Panc1 (cell line): Measurements from ENCODE around the gene CLCN4. TPM values are rescaled to one million over a fixed set of nuclear protein-coding genes. Genes with fewer than 3 reads are reported as not detected.

ENCODE experiments used
- ATAC-seq: fragments of 200-7000 bp; cut with Tn5 transposase; 2 replicates; pipeline ENCODE4 v1.9.1; 2020; ENCODE audit warnings: mild to moderate bottlenecking, moderate library complexity
- BruUV-seq: library from RNA; stranded (reverse); fragments of 400-500 nt; replicated peaks from 2 replicates; lab custom pipeline; 2021; lab: Mats Ljungman, UMichigan
- CTCF ChIA-PET: fragments of 300-600 bp; sonication (Branson Sonifier 250); formaldehyde crosslinking; loops from one replicate; lab custom pipeline; 2022; ENCODE audit warnings: antibody characterized with exemption; lab: Charles Lee
- POLR2A ChIA-PET: fragments of 300-600 bp; sonication (Branson Sonifier 250); formaldehyde crosslinking; loops from one replicate; lab custom pipeline; 2022; ENCODE audit warnings: antibody characterized with exemption; lab: Charles Lee
- DNase-seq: peaks from one replicate; pipeline ENCODE4 v3.0.0-alpha.2; 2010; ENCODE audit warnings: low read depth, low spot score
- H3K27ac ChIP-seq: 2 replicates; pipeline ENCODE4 v1.5.1; 2011; ENCODE audit warnings: mild to moderate bottlenecking, low read length, inconsistent platforms
- H3K27me3 ChIP-seq: fragments of 200-500 bp; sonication (Bioruptor generic); 2 replicates; pipeline ENCODE4 v1.6.0; 2014; ENCODE audit warnings: low read length, inconsistent platforms; ENCODE audit not compliant: control insufficient read depth, insufficient read depth
- H3K36me3 ChIP-seq: fragments of 200-500 bp; sonication (Bioruptor generic); 2 replicates; pipeline ENCODE4 v1.5.1; 2014; ENCODE audit warnings: inconsistent platforms, mild to moderate bottlenecking, low read length, moderate library complexity; ENCODE audit not compliant: control insufficient read depth, insufficient read depth
- H3K4me1 ChIP-seq: 2 replicates; pipeline ENCODE4 v1.5.1; 2011; ENCODE audit warnings: inconsistent platforms, mild to moderate bottlenecking, low read length, moderate library complexity; ENCODE audit not compliant: control insufficient read depth, insufficient read depth
- H3K4me3 ChIP-seq, 2 experiments: 2 replicates each; pipeline ENCODE4 v1.5.1; 2011 to 2012; ENCODE audit warnings: low read depth in 2 of 2, low read length in 2 of 2, mild to moderate bottlenecking in 2 of 2, inconsistent platforms in 1 of 2, moderate library complexity in 1 of 2
- H3K9me3 ChIP-seq: fragments of 200-500 bp; sonication (Bioruptor generic); 2 replicates; pipeline ENCODE4 v1.5.1; 2014; ENCODE audit warnings: low read depth, mild to moderate bottlenecking, inconsistent platforms, low read length, moderate library complexity; ENCODE audit not compliant: control insufficient read depth, insufficient read depth
- CTCF ChIP-seq: fragments of 450-650 bp; IDR thresholded peaks from 2 replicates; pipeline ENCODE4 v1.5.1; 2017; ENCODE audit warnings: mild to moderate bottlenecking
- POLR2AphosphoS5 ChIP-seq: IDR thresholded peaks from 2 replicates; pipeline ENCODE4 v1.6.1; 2012; ENCODE audit warnings: mild to moderate bottlenecking, low read depth, low read length, moderate library complexity
- REST ChIP-seq, 2 experiments: IDR thresholded peaks; 2 replicates each; pipeline ENCODE4 v1.6.1; 2011 to 2012; ENCODE audit warnings: low read depth in 2 of 2, control low read depth in 1 of 2, low read length in 1 of 2, mild to moderate bottlenecking in 1 of 2, moderate library complexity in 1 of 2; ENCODE audit not compliant: insufficient read depth in 1 of 2
- SIN3A ChIP-seq: IDR thresholded peaks from 2 replicates; pipeline ENCODE4 v1.6.1; 2012; ENCODE audit warnings: low read depth, mild to moderate bottlenecking, low read length, moderate library complexity, borderline replicate concordance; ENCODE audit not compliant: insufficient read depth
- TCF7L2 ChIP-seq: IDR thresholded peaks from 2 replicates; pipeline ENCODE4 v1.6.1; 2011; ENCODE audit warnings: mild to moderate bottlenecking, low read depth, low read length, inconsistent platforms
- in situ Hi-C: cut with HindIII; loops from 2 replicates; pipeline ENCODE4 v1.10.0; 2016; ENCODE audit warnings: low sequenced_read_pairs, low pct_unique_long_range_greater_than_20kb
- intact Hi-C: fragments of 100-400 bp; cut with micrococcal nuclease; formaldehyde crosslinking; loops from one replicate; pipeline ENCODE4 v1.10.0; 2022; ENCODE audit not compliant: unreplicated experiment
- total RNA-seq: library from RNA; stranded (reverse); gene quantifications from one replicate; pipeline ENCODE4 v1.2.1, GENCODE V29; 2021; ENCODE audit not compliant: unreplicated experiment

CLCN4 gene
- total RNA-seq, 1 experiment from 2014 or later: 2.5 TPM

GRCh38 chrX:10119399-10119990 is 37.3 kb upstream of the CLCN4 start:
- intact Hi-C loops: loop anchor here (2.0 kb wide), 1 partner anchor 125 kb away; no protein-coding TSS in a partner anchor
- CTCF ChIA-PET: no interaction called here
- ATAC-seq: no peak

GRCh38 chrX:10120331-10120730 is 36.4 kb upstream of the CLCN4 start:
- CTCF ChIA-PET: no interaction called here
- no peak for DNase-seq
- POLR2A ChIA-PET: no interaction called here
- intact Hi-C loops (no loop called here), in situ Hi-C loops (no loop called here)
- Histone ChIP-seq H3K9me3 (peaks cover 11% of the 10 kb centered on the region; the same call in 1 of the 2 replicates), H3K27ac (no peak overlapping the region), H3K4me1 (no peaks in the 10 kb centered on the region), H3K36me3 (no peaks in the 10 kb centered on the region), H3K4me3 (no peak overlapping the region), H3K27me3 (no peaks in the 10 kb centered on the region)
- no TSS peak for BruUV-seq
- no peak for TF ChIP-seq CTCF
- no peak for TF ChIP-seq SIN3A
- TF ChIP-seq TCF7L2: no peak
- TF ChIP-seq REST (IDR thresholded peaks at IDR 0.05; ENCODE audit: insufficient read depth in 1 of 2, low read depth in 2 of 2, low read length in 1 of 2): no peak
- TF ChIP-seq POLR2AphosphoS5: no peak
- ATAC-seq: no peak

More at GRCh38 chrX:10119399-10119990, 37.3 kb upstream of the CLCN4 start:
- POLR2A ChIA-PET: no interaction called here
- in situ Hi-C loops: no loop called here
- Histone ChIP-seq H3K4me1 (no peaks in the 10 kb centered on the region), H3K4me3 (no peak overlapping the region), H3K27me3 (no peaks in the 10 kb centered on the region), H3K36me3 (no peaks in the 10 kb centered on the region), H3K27ac (no peak overlapping the region), H3K9me3 (peaks cover 11% of the 10 kb centered on the region; the same call in 1 of the 2 replicates)
- TF ChIP-seq TCF7L2 (no peak), SIN3A (no peak), REST (IDR thresholded peaks at IDR 0.05; ENCODE audit: insufficient read depth in 1 of 2, low read depth in 2 of 2, low read length in 1 of 2) (no peak), CTCF (peak; percentile 98), POLR2AphosphoS5 (peak; percentile 83)
- no TSS peak for BruUV-seq
- DNase-seq: peak; percentile 62
